RWPE2 (cell line): ENCODE data around the gene NEIL1.
"Not testable (repeated sequence)": the region's sequence is repeated elsewhere in the genome, so short reads cannot be mapped to it uniquely, and the experiment has no call there.

Experiments used
- ATAC-seq: fragments of 200-7000 bp; cut with Tn5 transposase; 3 replicates; pipeline ENCODE4 v1.9.1; 2021; ENCODE audit warnings: low read depth
- DNase-seq: peaks from one replicate; pipeline ENCODE4 v3.0.0-alpha.2; 2020; ENCODE audit warnings: low spot score
- H3K27ac ChIP-seq: fragments of 450-650 bp; 2 replicates; pipeline ENCODE4 v1.5.1; 2017; ENCODE audit warnings: mild to moderate bottlenecking; ENCODE audit not compliant: poor library complexity, severe bottlenecking
- H3K27me3 ChIP-seq: fragments of 250-450 bp; sonication (Bioruptor Pico); 2 replicates; pipeline ENCODE4 v1.5.1; 2021; ENCODE audit warnings: mild to moderate bottlenecking, moderate library complexity; ENCODE audit not compliant: insufficient read depth, poor library complexity, severe bottlenecking
- H3K36me3 ChIP-seq: fragments of 250-450 bp; sonication (Bioruptor Pico); 2 replicates; pipeline ENCODE4 v1.5.1; 2020; ENCODE audit warnings: low read depth, mild to moderate bottlenecking, moderate library complexity
- H3K4me1 ChIP-seq: fragments of 250-450 bp; sonication (Bioruptor Pico); 2 replicates; pipeline ENCODE4 v1.5.1; 2021; ENCODE audit warnings: mild to moderate bottlenecking, moderate library complexity; ENCODE audit not compliant: insufficient read depth, poor library complexity, severe bottlenecking
- H3K4me3 ChIP-seq: fragments of 250-450 bp; sonication (Bioruptor Pico); 2 replicates; pipeline ENCODE4 v1.5.1; 2021; ENCODE audit warnings: mild to moderate bottlenecking, moderate library complexity; ENCODE audit not compliant: severe bottlenecking
- H3K9me3 ChIP-seq: fragments of 250-450 bp; sonication (Bioruptor Pico); 2 replicates; pipeline ENCODE4 v1.5.1; 2021; ENCODE audit warnings: mild to moderate bottlenecking, moderate library complexity; ENCODE audit not compliant: severe bottlenecking
- TF ChIP-seq, protein P1 (sequence below): fragments of 450-650 bp; IDR thresholded peaks from one replicate; pipeline ENCODE4 v1.5.1; 2017; ENCODE audit warnings: mild to moderate bottlenecking, moderate library complexity; ENCODE audit not compliant: poor library complexity, severe bottlenecking

NEIL1 gene

DNA sequence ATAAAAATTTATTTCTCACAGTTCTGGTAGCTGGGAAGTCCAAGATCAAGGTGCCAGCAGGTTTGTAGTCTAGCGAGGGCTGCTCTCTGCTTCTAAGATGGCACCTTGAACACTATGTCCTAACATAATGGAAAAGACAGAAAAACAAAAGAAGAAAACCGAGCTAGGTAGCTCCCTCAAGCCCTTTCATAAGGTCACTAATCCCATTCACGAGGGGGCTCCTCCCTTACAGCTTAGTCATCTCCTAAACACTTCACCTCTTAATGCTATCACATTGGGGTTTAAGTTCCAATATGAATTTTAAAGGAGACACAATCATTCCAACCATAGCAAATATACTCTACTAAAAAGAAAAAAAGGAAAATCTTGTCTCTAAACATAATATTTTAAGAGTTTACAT, 40.7 kb upstream of the NEIL1 start:
- Histone ChIP-seq H3K27ac (no peak overlapping the region), H3K9me3 (no peaks in the 10 kb centered on the region), H3K4me3 (no peak overlapping the region), H3K4me1 (no peaks in the 10 kb centered on the region), H3K36me3 (no peaks in the 10 kb centered on the region), H3K27me3 (peaks cover 12% of the 10 kb centered on the region)
- TF ChIP-seq, protein P1, sequence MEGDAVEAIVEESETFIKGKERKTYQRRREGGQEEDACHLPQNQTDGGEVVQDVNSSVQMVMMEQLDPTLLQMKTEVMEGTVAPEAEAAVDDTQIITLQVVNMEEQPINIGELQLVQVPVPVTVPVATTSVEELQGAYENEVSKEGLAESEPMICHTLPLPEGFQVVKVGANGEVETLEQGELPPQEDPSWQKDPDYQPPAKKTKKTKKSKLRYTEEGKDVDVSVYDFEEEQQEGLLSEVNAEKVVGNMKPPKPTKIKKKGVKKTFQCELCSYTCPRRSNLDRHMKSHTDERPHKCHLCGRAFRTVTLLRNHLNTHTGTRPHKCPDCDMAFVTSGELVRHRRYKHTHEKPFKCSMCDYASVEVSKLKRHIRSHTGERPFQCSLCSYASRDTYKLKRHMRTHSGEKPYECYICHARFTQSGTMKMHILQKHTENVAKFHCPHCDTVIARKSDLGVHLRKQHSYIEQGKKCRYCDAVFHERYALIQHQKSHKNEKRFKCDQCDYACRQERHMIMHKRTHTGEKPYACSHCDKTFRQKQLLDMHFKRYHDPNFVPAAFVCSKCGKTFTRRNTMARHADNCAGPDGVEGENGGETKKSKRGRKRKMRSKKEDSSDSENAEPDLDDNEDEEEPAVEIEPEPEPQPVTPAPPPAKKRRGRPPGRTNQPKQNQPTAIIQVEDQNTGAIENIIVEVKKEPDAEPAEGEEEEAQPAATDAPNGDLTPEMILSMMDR: no peak
- DNase-seq (no peak), ATAC-seq (no peak)

DNA sequence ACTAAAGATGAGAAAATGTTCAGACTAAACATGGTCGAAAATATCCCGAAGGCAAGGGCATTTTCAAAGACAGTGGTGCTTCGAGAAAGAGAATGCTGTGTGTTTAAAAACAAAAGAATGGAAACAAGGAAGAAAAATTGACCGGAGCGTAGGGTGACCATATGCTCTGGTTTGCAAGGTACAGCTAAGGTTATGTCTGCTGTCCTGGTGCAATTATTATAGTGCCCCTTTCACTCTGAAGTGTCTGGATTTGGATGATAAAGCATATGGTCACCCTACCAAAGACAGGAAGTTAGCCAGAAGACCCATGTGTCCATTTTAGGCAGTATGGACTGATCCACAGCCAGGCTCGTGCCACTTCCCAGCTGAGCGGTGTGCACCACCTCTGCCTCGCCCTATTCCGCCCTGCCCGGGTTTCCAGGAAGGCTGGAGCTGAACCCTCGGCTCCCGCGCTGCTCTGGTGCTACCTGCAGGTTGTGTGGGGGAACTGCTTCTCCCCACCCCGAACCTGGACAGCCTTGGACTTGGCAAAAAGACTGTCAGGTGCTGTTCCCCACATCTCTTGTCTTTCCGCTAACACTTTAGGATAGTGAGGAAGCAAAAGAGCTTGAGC, 39.0 kb upstream of the NEIL1 start:
- ATAC-seq (peak; percentile 93), DNase-seq (peak; percentile 82)
- no peaks in the 10 kb centered on the region for H3K36me3 ChIP-seq
- H3K27me3 ChIP-seq: peaks cover 12% of the 10 kb centered on the region
- TF ChIP-seq, protein P1: peak; percentile 68
- no peaks in the 10 kb centered on the region for H3K9me3 ChIP-seq
- no peak overlapping the region for H3K4me3 ChIP-seq
- no peaks in the 10 kb centered on the region for H3K4me1 ChIP-seq
- no peak overlapping the region for H3K27ac ChIP-seq

DNA sequence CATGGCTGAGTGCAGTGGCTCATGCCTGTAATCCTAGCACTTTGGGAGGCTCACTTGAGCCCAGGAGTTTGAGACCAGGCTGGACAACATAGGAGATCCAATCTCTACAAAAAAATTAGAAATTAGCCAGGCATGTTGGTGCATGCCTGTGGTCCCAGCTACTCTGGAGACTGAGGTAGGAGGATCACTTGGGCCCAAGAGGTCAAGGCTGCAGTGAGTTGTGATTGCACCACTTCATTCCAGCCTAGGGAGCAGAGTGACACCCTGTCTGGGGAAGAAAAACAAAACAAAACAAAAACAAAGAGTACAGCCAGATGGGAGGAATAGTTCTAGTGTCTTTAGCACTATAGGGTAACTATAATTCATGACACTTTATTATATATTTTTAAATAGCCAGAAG, 37.1 kb upstream of the NEIL1 start:
- DNase-seq (no peak), ATAC-seq (no peak)
- TF ChIP-seq, protein P1: no peak
- no peak overlapping the region for H3K4me3 ChIP-seq
- no peak overlapping the region for H3K27ac ChIP-seq
- no peaks in the 10 kb centered on the region for H3K9me3 ChIP-seq
- peaks cover 2% of the 10 kb centered on the region for H3K27me3 ChIP-seq
- no peaks in the 10 kb centered on the region for H3K36me3 ChIP-seq
- no peaks in the 10 kb centered on the region for H3K4me1 ChIP-seq

DNA sequence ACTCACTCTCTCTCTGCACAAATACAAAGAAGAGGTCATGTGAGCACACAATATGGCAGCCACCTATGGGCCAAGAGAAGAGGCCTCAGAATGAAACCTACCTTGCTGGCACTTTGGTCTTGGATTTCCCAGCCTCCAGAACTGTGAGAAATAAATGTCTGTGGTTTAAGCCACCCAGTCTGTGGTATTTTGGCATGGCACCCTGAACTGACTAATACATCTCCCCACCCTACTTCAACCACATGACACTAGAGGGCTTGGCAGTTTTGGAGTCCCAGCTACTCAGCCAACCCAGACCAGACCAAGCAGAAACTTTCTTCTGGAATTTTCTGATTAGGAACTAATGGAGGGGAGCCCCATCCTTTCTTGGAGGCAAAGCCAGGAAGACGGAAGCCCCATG, 34.3 kb upstream of the NEIL1 start:
- not testable (repeated sequence) for ATAC-seq, H3K4me3 ChIP-seq, H3K4me1 ChIP-seq, H3K27me3 ChIP-seq, DNase-seq, H3K27ac ChIP-seq, H3K9me3 ChIP-seq, H3K36me3 ChIP-seq

DNA sequence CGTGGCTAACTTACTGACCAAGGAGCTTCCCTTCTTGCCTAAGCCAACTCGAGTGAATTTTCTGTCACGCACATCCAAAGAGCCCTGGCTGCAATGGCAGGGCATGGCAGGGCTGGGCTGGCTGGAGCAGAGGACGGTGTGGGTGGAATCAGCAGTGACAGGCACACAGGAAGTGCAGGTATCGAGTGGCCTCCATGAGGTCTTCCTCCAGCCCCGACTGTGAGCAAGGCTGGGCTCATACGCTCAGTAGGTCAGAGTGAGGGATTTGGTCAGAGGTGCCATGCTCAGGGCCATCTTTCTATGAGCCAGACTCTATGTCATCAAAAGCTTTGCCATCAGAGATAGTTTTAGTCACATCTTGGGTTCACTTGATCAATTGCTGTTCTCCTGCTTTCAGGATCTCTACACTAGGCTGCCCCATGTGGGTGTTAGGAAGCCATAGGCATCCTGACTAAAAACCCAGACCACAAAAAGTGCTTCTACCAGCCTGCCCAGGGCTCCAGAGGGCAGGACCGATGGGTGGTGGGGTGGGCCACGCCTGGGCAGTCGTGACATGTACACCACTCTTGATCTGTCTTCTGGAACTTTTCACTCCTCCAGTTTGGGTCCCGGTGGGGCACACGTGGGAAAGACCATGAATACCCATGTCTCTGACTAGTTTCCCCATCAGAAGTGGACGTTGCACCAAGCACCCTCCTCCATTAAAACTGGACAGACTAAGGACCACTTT, 33.6 kb upstream of the NEIL1 start:
- Histone ChIP-seq H3K27ac (no peak overlapping the region), H3K36me3 (no peaks in the 10 kb centered on the region), H3K4me1 (no peaks in the 10 kb centered on the region), H3K27me3 (no peaks in the 10 kb centered on the region), H3K4me3 (no peak overlapping the region), H3K9me3 (no peaks in the 10 kb centered on the region)
- TF ChIP-seq, protein P1: no peak
- ATAC-seq: no peak
- no peak for DNase-seq
